Measurements from ENCODE around the gene GLRX5.
"Not testable (repeated sequence)": the region's sequence is repeated elsewhere in the genome, so short reads cannot be mapped to it uniquely, and the experiment has no call there.

The GLRX5 gene

DNA sequence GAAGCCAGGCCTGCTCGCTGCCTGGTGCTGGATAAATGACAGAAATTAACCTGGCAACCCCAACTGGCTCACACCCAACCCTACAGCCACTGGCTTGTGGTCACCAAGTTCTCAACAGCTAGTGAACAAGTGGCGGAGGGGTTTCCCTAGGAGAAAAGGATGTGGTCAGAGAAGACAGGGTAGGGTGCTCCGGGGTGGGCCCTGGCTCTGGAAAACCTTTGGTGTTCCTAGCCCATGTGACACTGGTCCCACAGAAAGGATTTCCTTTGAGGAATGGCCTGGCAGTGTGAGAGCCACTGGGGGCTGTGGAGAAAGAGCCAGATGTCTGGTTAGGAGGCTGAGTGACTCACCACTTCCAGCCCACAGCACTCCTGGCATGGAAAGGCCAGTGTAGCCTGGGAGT, 27.1 kb upstream of the GLRX5 start:
- no peaks in the 10 kb centered on the region for H3K4me1 ChIP-seq (ENCODE audit: insufficient read depth, insufficient read length)
- no peak overlapping the region for H3K4me3 ChIP-seq (ENCODE audit: insufficient read length, low read depth)
- no peaks in the 10 kb centered on the region for H3K27me3 ChIP-seq (ENCODE audit: insufficient read depth, insufficient read length)
- H3K9me3 ChIP-seq (ENCODE audit: insufficient read depth, low read length) = no peaks in the 10 kb centered on the region
- no peaks in the 10 kb centered on the region for H3K36me3 ChIP-seq (ENCODE audit: insufficient read depth, insufficient read length, low read length)
- no peak for DNase-seq (ENCODE audit: low read depth, low spot score)
- no peak for TF ChIP-seq ZNF274 (IDR thresholded peaks at IDR 0.05; ENCODE audit: low read depth, low read length)
- no peak for TF ChIP-seq SUZ12 (IDR thresholded peaks at IDR 0.05; ENCODE audit: extremely low read depth, insufficient read depth, insufficient read length)
- no peak for TF ChIP-seq YY1 (IDR thresholded peaks at IDR 0.05; ENCODE audit: insufficient read depth, insufficient read length)
- H3K9ac ChIP-seq (ENCODE audit: insufficient read length, low read depth) = no peak overlapping the region

DNA sequence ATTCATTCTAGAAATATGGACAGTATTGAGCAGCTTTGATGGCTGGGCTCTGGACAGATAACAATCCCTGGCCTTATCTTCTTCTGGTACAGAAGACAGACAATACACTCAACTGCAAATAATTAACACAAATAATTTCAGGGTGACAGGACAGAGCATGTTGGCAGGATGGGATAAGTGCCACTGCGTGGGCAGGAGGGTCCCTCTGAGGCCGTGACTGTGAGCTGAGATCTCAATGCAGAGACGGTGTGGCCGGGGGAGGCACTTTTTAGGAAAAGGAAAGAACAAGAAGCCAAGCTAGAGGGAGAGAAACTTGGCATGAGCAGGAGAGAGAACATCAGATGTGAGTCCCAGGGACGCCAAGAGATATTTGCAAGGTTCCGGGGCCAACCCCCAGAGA, 26.5 kb upstream of the GLRX5 start:
- Histone ChIP-seq H3K4me3 (ENCODE audit: insufficient read length, low read depth) (no peak overlapping the region), H3K4me1 (ENCODE audit: insufficient read depth, insufficient read length) (no peaks in the 10 kb centered on the region), H3K36me3 (ENCODE audit: insufficient read depth, insufficient read length, low read length) (no peaks in the 10 kb centered on the region), H3K9me3 (ENCODE audit: insufficient read depth, low read length) (no peaks in the 10 kb centered on the region), H3K9ac (ENCODE audit: insufficient read length, low read depth) (no peak overlapping the region), H3K27me3 (ENCODE audit: insufficient read depth, insufficient read length) (no peaks in the 10 kb centered on the region)
- DNase-seq (ENCODE audit: low read depth, low spot score) = no peak
- no peak for TF ChIP-seq SUZ12 (IDR thresholded peaks at IDR 0.05; ENCODE audit: extremely low read depth, insufficient read depth, insufficient read length)
- no peak for TF ChIP-seq YY1 (IDR thresholded peaks at IDR 0.05; ENCODE audit: insufficient read depth, insufficient read length)
- TF ChIP-seq ZNF274 (IDR thresholded peaks at IDR 0.05; ENCODE audit: low read depth, low read length) = no peak

DNA sequence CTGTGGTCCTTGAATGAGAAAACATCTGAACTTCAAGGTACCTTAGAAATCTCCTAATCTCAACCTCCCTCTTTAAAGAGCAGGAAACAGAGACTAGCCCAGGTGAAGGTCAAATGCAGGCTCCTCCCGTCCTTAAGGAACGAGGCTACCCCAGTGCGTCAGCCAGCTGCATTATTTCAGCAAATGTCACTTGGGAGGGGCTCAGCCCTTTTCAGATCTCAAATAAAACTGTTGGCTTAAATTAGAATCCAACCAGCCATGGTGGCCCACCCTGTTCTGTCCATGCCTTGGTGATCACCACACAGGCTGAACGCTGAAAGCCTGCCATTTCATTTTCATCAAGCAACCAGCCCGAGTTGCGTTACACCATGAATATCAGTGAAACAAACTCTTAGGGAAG, 25.4 kb upstream of the GLRX5 start:
- no peaks in the 10 kb centered on the region for H3K4me1 ChIP-seq (ENCODE audit: insufficient read depth, insufficient read length)
- TF ChIP-seq ZNF274 (IDR thresholded peaks at IDR 0.05; ENCODE audit: low read depth, low read length) = no peak
- no peak for TF ChIP-seq YY1 (IDR thresholded peaks at IDR 0.05; ENCODE audit: insufficient read depth, insufficient read length)
- no peak for TF ChIP-seq SUZ12 (IDR thresholded peaks at IDR 0.05; ENCODE audit: extremely low read depth, insufficient read depth, insufficient read length)
- H3K9ac ChIP-seq (ENCODE audit: insufficient read length, low read depth) = no peak overlapping the region
- H3K27me3 ChIP-seq (ENCODE audit: insufficient read depth, insufficient read length) = no peaks in the 10 kb centered on the region
- no peaks in the 10 kb centered on the region for H3K36me3 ChIP-seq (ENCODE audit: insufficient read depth, insufficient read length, low read length)
- no peak for DNase-seq (ENCODE audit: low read depth, low spot score)
- no peaks in the 10 kb centered on the region for H3K9me3 ChIP-seq (ENCODE audit: insufficient read depth, low read length)
- H3K4me3 ChIP-seq (ENCODE audit: insufficient read length, low read depth) = no peak overlapping the region

DNA sequence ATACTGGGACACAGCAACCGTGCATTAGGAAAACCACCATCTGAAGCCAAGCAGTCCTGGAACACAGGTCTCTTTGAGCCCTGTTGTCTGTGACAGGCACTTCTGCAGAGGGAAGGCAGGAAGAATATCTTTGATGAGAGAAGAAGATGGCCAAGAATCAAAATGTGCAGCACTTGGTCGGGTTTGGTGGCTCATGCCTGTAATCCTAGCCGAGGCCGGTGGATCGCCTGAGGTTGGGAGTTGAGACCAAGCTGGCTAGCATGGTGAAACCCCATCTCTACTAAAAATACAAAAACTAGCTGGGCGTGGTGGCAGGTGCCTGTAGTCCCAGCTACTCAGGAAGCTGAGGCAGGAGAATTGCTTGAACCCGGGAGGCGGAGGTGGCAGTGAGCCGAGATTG, 24.5 kb upstream of the GLRX5 start:
- H3K36me3 ChIP-seq (ENCODE audit: insufficient read depth, insufficient read length, low read length); H3K4me3 ChIP-seq (ENCODE audit: insufficient read length, low read depth); H3K9me3 ChIP-seq (ENCODE audit: insufficient read depth, low read length); DNase-seq (ENCODE audit: low read depth, low spot score); H3K9ac ChIP-seq (ENCODE audit: insufficient read length, low read depth); H3K4me1 ChIP-seq (ENCODE audit: insufficient read depth, insufficient read length); H3K27me3 ChIP-seq (ENCODE audit: insufficient read depth, insufficient read length): not testable (repeated sequence)

DNA sequence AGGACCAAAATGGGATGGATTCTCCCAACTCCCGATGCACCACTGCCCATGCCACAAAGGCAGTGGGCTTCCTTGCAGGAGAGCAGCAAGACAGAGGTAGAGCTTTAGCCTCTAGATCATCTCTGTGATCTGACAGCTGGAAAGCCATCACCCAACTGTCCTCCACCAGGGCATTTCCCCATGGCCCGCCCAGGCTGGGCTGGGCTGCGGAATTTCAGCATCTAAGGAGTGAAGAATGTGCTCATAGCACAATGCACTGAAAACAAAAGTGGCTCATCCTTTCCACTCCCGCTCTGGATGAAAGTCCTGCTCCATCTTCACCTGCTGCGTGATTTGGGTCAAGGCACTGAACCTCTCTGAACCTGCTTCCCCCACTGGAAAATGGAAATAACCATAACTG, 24.0 kb upstream of the GLRX5 start:
- Histone ChIP-seq H3K27me3 (ENCODE audit: insufficient read depth, insufficient read length) (peaks cover 6% of the 10 kb centered on the region), H3K36me3 (ENCODE audit: insufficient read depth, insufficient read length, low read length) (no peaks in the 10 kb centered on the region), H3K9me3 (ENCODE audit: insufficient read depth, low read length) (no peaks in the 10 kb centered on the region), H3K9ac (ENCODE audit: insufficient read length, low read depth) (no peak overlapping the region), H3K4me1 (ENCODE audit: insufficient read depth, insufficient read length) (peaks cover 5% of the 10 kb centered on the region), H3K4me3 (ENCODE audit: insufficient read length, low read depth) (no peak overlapping the region)
- no peak for TF ChIP-seq SUZ12 (IDR thresholded peaks at IDR 0.05; ENCODE audit: extremely low read depth, insufficient read depth, insufficient read length)
- TF ChIP-seq ZNF274 (IDR thresholded peaks at IDR 0.05; ENCODE audit: low read depth, low read length) = no peak
- TF ChIP-seq YY1 (IDR thresholded peaks at IDR 0.05; ENCODE audit: insufficient read depth, insufficient read length) = no peak
- DNase-seq (ENCODE audit: low read depth, low spot score) = no peak

DNA sequence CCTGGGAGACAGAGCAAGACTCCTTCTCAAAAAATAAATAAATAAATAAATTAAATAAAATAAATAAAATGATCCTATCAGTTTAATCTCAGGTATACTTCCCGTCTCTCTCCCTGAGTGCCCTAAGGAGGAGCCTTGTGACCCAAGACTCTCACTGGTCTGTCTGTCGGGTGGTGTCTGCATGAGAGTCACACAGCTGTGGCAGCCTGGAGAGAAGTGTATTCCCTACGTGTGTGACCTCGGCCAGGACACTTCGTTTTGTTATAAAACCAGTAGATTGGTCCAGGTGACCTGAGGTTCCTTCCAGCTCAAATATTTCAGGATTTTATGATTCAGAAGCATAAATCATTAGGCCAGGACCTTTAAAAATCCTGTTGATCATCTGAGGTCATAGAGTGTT, 23.2 kb upstream of the GLRX5 start:
- H3K9me3 ChIP-seq (ENCODE audit: insufficient read depth, low read length) = no peaks in the 10 kb centered on the region
- no peaks in the 10 kb centered on the region for H3K36me3 ChIP-seq (ENCODE audit: insufficient read depth, insufficient read length, low read length)
- H3K4me3 ChIP-seq (ENCODE audit: insufficient read length, low read depth) = no peak overlapping the region
- H3K4me1 ChIP-seq (ENCODE audit: insufficient read depth, insufficient read length) = peaks cover 5% of the 10 kb centered on the region
- no peak overlapping the region for H3K9ac ChIP-seq (ENCODE audit: insufficient read length, low read depth)
- peaks cover 11% of the 10 kb centered on the region for H3K27me3 ChIP-seq (ENCODE audit: insufficient read depth, insufficient read length)
- no peak for TF ChIP-seq YY1 (IDR thresholded peaks at IDR 0.05; ENCODE audit: insufficient read depth, insufficient read length)
- TF ChIP-seq SUZ12 (IDR thresholded peaks at IDR 0.05; ENCODE audit: extremely low read depth, insufficient read depth, insufficient read length) = no peak
- no peak for TF ChIP-seq ZNF274 (IDR thresholded peaks at IDR 0.05; ENCODE audit: low read depth, low read length)
- DNase-seq (ENCODE audit: low read depth, low spot score) = no peak

DNA sequence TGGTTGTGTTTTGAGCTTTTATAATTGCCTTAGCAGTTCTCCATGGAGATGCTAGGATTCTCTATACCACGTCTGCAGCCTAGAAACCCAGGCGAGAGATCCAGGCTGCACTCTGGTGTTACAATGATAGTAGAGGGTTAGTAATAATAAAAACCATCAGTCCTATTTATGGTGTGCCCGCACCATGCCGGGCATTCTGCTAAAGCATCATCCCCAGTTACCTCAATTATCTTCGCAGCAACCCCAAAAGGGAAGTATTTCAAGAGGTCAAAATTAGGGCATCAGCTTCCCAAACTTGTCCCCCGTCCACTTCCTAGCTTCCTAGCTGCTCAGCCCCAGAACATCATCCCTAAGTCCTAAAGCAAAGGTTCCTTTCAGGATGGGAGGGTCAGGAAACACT, 21.6 kb upstream of the GLRX5 start:
- no peak for DNase-seq (ENCODE audit: low read depth, low spot score)
- H3K27me3 ChIP-seq (ENCODE audit: insufficient read depth, insufficient read length) = peaks cover 27% of the 10 kb centered on the region
- no peak overlapping the region for H3K4me3 ChIP-seq (ENCODE audit: insufficient read length, low read depth)
- H3K36me3 ChIP-seq (ENCODE audit: insufficient read depth, insufficient read length, low read length) = no peaks in the 10 kb centered on the region
- no peak overlapping the region for H3K9ac ChIP-seq (ENCODE audit: insufficient read length, low read depth)
- no peaks in the 10 kb centered on the region for H3K9me3 ChIP-seq (ENCODE audit: insufficient read depth, low read length)
- TF ChIP-seq YY1 (IDR thresholded peaks at IDR 0.05; ENCODE audit: insufficient read depth, insufficient read length) = no peak
- no peak for TF ChIP-seq SUZ12 (IDR thresholded peaks at IDR 0.05; ENCODE audit: extremely low read depth, insufficient read depth, insufficient read length)
- no peak for TF ChIP-seq ZNF274 (IDR thresholded peaks at IDR 0.05; ENCODE audit: low read depth, low read length)
- H3K4me1 ChIP-seq (ENCODE audit: insufficient read depth, insufficient read length) = peaks cover 5% of the 10 kb centered on the region
